Gastroesophageal sphincter (tissue), 3 donors: ENCODE measurements around the gene ARGFX.
"Not testable (repeated sequence)": the region's sequence is repeated elsewhere in the genome, so short reads cannot be mapped to it uniquely, and the experiment has no call there.

Experiments
- EP300 ChIP-seq: sonication (generic); formaldehyde crosslinking; IDR thresholded peaks from one replicate; pipeline ENCODE4 v1.6.1; 2017; ENCODE audit warnings: antibody characterized with exemption, mild to moderate bottlenecking
- POLR2A ChIP-seq, 2 donors: fragments of 450-650 bp; IDR thresholded peaks; one replicate each; pipeline ENCODE4 v1.6.1; 2017; ENCODE audit warnings: antibody characterized with exemption in 2 of 2, mild to moderate bottlenecking in 2 of 2, moderate library complexity in 1 of 2
- POLR2AphosphoS5 ChIP-seq: sonication (generic); formaldehyde crosslinking; IDR thresholded peaks from one replicate; pipeline ENCODE4 v1.6.1; 2017; ENCODE audit warnings: antibody characterized with exemption
- TF ChIP-seq, protein P1 (sequence below), 4 experiments: fragments of 200-600 bp in 2 of 4; fragments of 450-650 bp in 2 of 4; sonication (generic) in 1 of 4; IDR thresholded peaks; one replicate each; pipeline ENCODE4 v1.5.1; 2017 to 2019; ENCODE audit warnings: antibody characterized with exemption in 4 of 4, mild to moderate bottlenecking in 2 of 4, moderate library complexity in 2 of 4

DNA sequence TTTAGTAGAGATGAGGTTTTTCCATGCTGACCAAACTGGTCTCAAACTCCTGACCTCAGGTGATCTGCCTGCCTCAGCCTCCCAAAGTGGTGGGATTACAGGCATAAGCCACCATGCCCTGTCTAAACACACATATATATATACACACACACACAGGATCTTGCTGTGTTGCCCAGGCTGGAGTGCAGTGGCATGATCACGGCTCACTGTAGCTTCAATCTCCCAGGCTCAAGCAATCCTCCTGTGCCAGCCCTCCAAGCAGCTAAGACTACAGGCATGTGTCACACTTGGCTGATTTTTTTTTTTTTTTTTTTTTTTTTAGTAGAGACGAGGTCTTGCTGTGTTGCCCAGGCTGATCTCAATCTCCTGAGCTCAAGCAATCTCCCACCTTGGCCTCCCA is 32.2 kb downstream of the ARGFX start:
- TF ChIP-seq, protein P1, sequence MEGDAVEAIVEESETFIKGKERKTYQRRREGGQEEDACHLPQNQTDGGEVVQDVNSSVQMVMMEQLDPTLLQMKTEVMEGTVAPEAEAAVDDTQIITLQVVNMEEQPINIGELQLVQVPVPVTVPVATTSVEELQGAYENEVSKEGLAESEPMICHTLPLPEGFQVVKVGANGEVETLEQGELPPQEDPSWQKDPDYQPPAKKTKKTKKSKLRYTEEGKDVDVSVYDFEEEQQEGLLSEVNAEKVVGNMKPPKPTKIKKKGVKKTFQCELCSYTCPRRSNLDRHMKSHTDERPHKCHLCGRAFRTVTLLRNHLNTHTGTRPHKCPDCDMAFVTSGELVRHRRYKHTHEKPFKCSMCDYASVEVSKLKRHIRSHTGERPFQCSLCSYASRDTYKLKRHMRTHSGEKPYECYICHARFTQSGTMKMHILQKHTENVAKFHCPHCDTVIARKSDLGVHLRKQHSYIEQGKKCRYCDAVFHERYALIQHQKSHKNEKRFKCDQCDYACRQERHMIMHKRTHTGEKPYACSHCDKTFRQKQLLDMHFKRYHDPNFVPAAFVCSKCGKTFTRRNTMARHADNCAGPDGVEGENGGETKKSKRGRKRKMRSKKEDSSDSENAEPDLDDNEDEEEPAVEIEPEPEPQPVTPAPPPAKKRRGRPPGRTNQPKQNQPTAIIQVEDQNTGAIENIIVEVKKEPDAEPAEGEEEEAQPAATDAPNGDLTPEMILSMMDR (IDR thresholded peaks at IDR 0.05) = not testable (repeated sequence)
- not testable (repeated sequence) for TF ChIP-seq POLR2A (IDR thresholded peaks at IDR 0.05); EP300; POLR2AphosphoS5
